ENCODE measurements around the gene CNPY3.

Gene CNPY3

GRCh38 chr6:42984924-42985475 is 55.7 kb downstream of the CNPY3 start:
- no peak for DNase-seq

GRCh38 chr6:42987533-42988451 is 58.5 kb downstream of the CNPY3 start:
- no peak for DNase-seq

GRCh38 chr6:42988486-42989020 is 59.3 kb downstream of the CNPY3 start:
- no peak for DNase-seq
